K562 (cell line): ENCODE results near the gene CTNNA3. TPM values are rescaled to one million over a fixed set of nuclear protein-coding genes. Genes with fewer than 3 reads are reported as not detected.

Experiments used
- E2F1 ChIP-seq: sonication (generic); formaldehyde crosslinking; IDR thresholded peaks from 2 replicates; pipeline ENCODE4 v1.8.1; 2023; ENCODE audit warnings: mild to moderate bottlenecking, missing genetic modification reagents, moderate library complexity
- EZH2 ChIP-seq: IDR thresholded peaks from 2 replicates; pipeline ENCODE4 v1.6.1; 2012; ENCODE audit warnings: low read depth, mild to moderate bottlenecking, inconsistent platforms, low read length, borderline replicate concordance
- KAT8 ChIP-seq: fragments of 450-650 bp; IDR thresholded peaks from 2 replicates; pipeline ENCODE4 v1.6.1; 2016; ENCODE audit warnings: low read depth, mild to moderate bottlenecking
- RAD51 ChIP-seq: fragments of 450-650 bp; IDR thresholded peaks from 2 replicates; pipeline ENCODE4 v1.7.1; 2016; ENCODE audit warnings: low read depth, mild to moderate bottlenecking, borderline replicate concordance
- SMAD1 ChIP-seq: fragments of 150-350 bp; IDR thresholded peaks from 2 replicates; pipeline ENCODE4 v1.6.1; 2014; ENCODE audit warnings: low read length, low read depth; ENCODE audit not compliant: partially characterized antibody
- ZNF609 ChIP-seq: sonication (generic); formaldehyde crosslinking; IDR thresholded peaks from 2 replicates; pipeline ENCODE4 v1.8.1; 2023; ENCODE audit warnings: missing genetic modification reagents, mild to moderate bottlenecking, borderline replicate concordance
- polyA plus RNA-seq, 8 experiments: library from polyadenylated mRNA; depleted of rRNA in 4 of 8; stranded (reverse) in 5 of 8; unstranded in 3 of 8; fragments of >200 nt; fragmentation: Nextera tagmentation in 2 of 8; fragmentation: Illumina TruSeq in 1 of 8; extraction: Ambion mirVana in 2 of 8; extraction: Trizol in 1 of 8; gene quantifications; 2 replicates each; pipeline versions ENCODE4 v1.2.1 to v1.2.3, GENCODE V29; 2011 to 2014; ENCODE audit warnings: inconsistent platforms in 1 of 8, missing spikeins in 1 of 8
- total RNA-seq, 7 experiments: library from RNA; depleted of rRNA in 6 of 7; stranded (reverse); fragments of >200 nt in 6 of 7; fragmentation: Illumina TruSeq in 2 of 7; extraction: Trizol in 2 of 7; gene quantifications; 2 replicates each; pipeline versions ENCODE4 v1.2.1 to v1.2.3, GENCODE V29; 2011 to 2021; ENCODE audit warnings: low replicate concordance in 1 of 7

Gene CTNNA3
- total and polyA plus RNA-seq, 9 of the 15 experiments (the other 6 are each of a cell fraction or from before 2014, with no cell fraction given): 0.04 TPM; not detected in 8

- no peak for TF ChIP-seq ZNF609 (CRISPR knock-in tag)
- no peak for TF ChIP-seq E2F1 (CRISPR knock-in tag)
- TF ChIP-seq RAD51: no peak
- no peak for TF ChIP-seq SMAD1
- TF ChIP-seq EZH2: no peak
- TF ChIP-seq KAT8: no peak
- TF ChIP-seq, all 486 proteins: peak for 0
These were observed 208.8 kb downstream of the CTNNA3 start (continued) for GRCh38 chr10:67487199-67487598.
